SK-MEL-5 (cell line): ENCODE measurements around the gene CCDC92B. TPM values are rescaled to one million over a fixed set of nuclear protein-coding genes. Genes with fewer than 3 reads are reported as not detected.
A peak's percentile ranks its signal among the peaks of the same experiment; 100 is the strongest.

Experiments used
- DNase-seq: peaks from one replicate; pipeline ENCODE4 v3.0.0-alpha.2; 2016; ENCODE audit warnings: low read depth, low spot score
- in situ Hi-C: cut with HindIII; loops from 2 replicates; pipeline ENCODE4 v1.10.0; 2016; ENCODE audit warnings: low sequenced_read_pairs, high pct_unique_total_duplicates, low pct_unique_long_range_greater_than_20kb
- total RNA-seq: library from RNA; depleted of rRNA; stranded (reverse); fragments of >200 nt; shearing (Covaris generic); gene quantifications from 2 replicates; pipeline ENCODE4 v1.2.3, GENCODE V29; 2014

The CCDC92B gene
- total RNA-seq, 1 experiment from 2014 or later = 0.58 TPM

DNA sequence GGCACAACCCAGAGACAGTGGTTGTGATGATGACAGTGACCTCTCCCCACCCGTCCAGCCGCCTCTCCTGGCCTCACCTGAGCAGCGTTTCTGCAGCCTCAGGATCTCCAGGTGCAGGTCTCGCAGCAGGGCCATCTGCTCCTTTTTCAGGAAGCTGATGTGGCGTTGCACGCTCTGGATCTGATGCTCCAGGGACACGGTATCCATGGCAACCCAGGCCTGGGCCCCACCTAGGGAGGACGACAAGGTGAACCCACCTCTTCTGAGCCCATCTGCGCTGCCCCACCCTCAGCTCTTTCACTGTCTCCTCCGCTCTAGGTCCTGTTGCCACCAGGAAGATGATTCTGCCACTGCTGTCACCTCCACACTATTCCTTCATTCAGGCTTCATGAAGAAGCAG lies 14.5 kb downstream of the CCDC92B start:
- in situ Hi-C loops = no loop called here
- no peak for DNase-seq

DNA sequence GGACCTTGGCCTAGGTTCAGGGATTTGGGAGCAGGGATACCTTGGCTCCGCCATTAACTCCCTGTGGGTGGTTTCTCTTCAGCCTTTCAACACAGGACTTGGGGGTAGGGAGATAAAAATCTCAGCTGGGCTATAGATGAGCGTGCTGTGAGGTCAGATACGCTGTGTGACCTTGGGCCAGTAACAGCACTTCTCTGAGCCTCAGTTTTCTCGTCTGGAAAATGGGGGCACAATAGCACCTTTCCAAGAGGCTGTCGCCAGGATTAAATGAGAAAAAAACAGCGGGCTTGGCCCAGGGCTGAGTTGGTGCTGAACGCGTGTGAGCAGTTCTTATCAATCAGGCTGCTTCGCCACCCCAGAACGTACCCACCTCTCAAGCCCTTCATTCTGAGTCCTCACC lies 17.6 kb downstream of the CCDC92B start:
- DNase-seq = no peak
- in situ Hi-C loops = no loop called here

DNA sequence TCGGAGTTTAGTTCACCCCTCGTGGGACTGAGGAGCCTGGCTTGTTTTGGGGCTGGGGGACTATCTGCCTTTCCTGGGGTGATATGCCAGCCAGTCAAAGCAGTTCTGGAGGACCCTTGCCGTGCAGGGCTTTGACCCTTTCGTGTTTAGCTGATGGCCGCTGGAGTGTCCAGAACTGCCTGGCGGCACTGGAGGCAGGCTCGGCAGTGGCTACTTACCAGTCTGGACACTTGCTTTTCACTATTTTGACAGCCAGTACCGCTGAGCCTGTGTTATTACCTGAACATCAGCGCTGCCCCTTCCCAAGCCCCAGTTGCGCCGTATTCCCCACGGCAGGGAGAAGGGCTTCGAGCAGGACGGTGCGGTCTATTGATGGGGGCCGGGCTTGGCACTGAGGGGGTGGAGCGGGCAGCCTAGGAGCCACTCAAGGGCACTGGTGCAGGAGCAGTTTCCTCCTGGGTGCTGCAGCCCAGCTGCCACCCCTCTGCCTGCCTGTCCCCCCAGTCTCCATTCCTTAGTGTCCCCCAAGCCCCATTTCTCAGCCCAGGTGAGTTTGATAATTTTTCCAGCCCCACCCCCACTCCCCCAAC lies 18.6 kb downstream of the CCDC92B start:
- DNase-seq = no peak
- in situ Hi-C loops = no loop called here

DNA sequence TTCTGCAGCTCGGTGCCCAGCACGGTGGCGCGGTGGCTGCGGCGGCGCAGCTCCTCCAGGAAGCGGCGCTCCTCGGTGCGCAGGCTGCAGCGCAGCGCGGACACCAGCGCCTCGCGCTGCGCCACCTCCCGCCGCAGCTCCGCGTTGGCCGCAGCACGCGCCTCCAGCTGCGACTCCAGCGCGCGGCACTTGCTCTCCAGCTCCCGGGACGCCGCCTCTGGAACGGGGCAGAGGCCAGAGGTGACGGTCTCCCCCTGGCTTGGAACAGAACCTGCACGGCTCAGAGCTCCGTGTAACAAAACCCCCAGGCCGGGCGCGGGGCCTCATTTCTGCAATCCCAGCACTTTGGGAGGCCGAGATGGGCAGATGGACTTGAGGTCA lies 24.7 kb downstream of the CCDC92B start:
- no peak for DNase-seq
- in situ Hi-C loops = no loop called here

DNA sequence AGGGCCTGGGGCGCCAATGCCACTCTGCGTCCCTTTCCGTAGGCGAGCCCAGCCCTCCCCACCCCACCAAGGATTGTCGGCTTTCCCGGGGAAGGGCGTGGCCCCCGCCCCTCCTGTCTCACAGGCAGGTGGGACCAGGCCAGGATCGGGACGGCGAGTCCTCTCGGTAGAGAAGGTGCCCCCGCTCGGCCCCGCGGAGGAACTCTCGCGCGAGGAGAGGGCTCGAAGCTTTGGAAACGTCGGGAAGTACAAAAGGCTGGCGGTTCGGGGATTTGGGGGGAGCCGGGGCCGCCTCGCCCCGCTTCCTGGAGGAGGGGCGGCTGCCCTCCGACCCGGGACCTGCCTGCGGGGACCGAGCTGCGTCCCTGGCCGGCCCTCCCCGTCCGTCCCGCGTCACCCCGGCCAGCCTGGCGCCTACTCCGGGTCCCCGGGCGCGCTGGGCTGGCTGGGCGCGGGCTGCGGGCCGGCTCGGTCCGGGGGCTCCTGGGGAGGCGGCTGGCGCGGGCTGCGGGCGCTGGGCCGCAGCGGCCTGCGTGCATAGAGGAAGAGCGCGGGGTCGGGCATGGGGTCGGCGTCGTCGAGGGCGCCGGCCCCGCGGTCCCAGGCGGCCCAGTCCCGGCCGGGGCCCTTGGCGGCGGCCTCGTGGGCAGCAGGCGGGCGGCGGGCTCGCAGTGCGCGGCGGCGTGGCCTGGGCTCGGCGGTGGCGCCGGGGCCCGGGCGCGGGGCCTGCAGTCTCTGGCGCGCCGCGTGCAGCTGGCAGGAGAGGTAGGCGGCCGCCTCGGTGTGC lies 25.3 kb downstream of the CCDC92B start:
- in situ Hi-C loops = no loop called here
- no peak for DNase-seq

DNA sequence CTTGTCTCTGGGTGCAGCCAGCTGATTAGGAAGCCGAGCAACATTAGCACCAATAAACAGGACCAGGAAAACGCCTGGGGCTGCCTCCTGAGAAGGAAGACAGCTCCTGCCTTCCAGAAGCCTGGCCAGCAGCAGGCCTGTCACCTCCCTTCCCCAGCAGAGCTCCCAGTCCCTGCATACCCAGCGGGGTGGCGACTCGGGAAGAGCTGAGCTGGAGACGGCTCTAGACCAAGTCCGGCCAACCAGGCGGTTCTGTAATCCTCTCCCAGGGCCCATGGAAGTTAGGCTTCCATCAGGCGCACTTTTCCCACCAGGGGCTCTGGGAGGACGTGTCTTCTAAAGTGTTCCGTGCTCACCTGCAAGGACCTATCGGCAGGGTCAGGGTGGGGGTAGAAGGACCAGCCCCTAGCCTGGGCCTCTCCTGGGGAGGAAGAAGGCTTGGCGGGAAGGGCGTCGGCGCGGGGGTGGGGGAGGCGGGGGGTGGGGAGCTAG lies 25.9 kb downstream of the CCDC92B start:
- in situ Hi-C loops = no loop called here
- no peak for DNase-seq

DNA sequence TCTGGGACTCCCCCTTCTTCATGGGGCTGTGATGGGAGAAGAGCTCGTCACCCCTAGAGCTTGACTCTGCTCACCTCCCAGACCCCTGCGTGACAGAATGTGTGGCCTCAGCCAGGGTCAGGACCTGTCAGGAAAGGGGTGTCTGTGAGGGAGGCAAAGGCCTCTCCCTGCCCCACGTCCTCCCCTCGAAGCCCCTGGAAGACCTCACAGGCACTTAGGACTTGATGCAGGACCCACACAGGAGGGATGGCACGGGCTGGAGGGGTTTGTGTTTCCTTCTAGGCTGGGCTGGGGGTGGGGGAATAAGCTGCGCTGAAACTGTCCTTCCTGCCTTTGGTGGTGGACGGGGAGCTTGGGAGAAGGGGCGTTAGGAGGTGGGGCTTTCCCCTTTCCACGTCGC lies 26.8 kb downstream of the CCDC92B start:
- no peak for DNase-seq
- in situ Hi-C loops = no loop called here

DNA sequence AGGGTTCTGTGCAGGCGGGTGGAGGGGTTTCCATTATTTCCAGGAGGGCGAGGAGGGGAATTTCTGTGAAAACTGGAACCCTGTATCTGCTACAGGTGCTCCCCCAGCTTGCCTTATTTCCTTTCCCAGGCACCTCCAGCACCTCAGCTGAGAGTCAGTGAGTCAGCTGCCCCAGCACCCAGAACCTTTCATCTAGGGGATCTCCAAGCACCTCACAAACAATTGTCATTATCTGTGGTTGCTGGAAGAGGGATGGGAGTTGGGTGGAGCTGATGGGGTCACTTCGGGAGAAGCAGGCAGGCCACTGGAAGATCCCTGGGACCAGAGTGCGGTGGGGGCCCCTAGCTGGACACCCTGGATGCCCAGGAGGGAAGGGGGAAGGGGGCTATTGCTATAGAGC lies 27.8 kb downstream of the CCDC92B start:
- in situ Hi-C loops = no loop called here
- no peak for DNase-seq

DNA sequence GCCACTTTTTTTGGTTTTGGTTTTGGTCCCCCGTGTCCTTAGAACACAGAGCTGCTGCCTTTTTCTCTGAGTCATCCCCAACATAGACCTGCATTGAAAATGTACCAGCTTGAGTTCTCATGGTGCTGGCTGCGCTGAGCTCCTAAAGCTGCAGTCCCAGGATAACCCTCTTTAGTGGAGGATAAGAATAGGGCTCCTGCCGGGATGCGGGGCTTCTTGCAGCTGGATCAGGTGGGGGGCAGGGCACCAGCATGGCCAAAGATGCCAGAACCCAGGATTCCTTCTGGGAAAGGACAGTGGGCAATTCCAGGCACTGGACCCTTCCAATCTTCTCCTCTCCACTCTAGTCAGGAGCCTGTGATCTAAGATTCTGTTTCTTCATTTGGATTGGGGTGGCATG lies 29.6 kb downstream of the CCDC92B start:
- in situ Hi-C loops = no loop called here
- no peak for DNase-seq

DNA sequence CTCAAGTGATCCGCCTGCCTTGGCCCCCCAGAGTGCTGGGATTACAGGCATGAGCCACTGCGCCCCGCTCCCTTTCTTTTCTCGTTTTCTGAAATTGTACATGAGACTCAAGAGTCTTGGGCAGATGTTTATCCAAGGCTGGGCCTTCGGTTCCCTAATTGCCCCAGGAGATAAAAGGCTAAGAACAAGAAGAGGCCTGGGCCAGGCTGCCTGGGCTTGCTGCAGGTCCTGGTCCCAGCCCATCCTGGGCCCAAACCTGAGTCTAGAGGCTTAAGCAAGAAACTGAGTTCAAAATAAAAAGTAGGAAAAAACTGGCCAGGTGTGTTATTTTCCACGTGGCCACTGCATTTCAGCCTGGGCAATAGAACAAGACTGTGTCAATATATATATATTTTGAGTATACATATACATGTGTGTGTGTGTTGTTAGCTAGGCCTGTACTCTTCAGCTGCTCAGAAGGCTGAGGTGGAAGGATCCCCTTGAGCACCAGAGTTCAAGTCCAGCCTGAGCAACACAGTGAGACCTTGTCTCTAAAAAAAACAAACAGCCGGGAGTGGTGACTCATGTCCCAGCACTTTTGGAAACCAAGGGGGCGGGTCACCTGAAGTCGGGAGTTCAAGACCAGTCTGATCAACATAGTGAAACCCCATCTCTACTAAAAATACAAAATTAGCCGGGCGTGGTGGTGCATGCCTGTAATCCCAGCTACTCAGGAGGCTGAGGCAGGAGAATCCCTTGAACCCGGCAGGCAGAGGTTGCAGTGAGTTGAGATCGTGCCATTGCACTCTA lies 31.1 kb downstream of the CCDC92B start:
- in situ Hi-C loops = no loop called here
- no peak for DNase-seq

DNA sequence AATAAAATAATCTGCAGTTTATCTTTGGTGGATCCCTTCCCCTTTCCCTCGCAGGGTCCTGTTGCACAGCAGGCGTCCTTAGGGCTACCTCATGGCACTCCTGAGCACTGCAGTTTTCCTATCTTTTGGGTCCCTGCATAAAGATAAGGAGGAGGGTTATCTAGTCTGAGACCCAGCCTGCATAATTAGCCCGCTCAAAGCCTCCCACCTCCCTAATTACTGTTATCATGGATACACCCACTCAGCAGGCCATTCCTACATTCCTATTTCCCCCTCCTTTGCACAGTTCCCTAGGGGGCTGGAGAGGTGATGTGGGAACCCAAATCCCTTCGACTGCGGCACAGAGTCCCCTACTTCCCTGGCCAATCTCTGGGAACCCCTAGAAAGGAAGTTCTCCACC lies 32.8 kb downstream of the CCDC92B start:
- in situ Hi-C loops = no loop called here
- no peak for DNase-seq

DNA sequence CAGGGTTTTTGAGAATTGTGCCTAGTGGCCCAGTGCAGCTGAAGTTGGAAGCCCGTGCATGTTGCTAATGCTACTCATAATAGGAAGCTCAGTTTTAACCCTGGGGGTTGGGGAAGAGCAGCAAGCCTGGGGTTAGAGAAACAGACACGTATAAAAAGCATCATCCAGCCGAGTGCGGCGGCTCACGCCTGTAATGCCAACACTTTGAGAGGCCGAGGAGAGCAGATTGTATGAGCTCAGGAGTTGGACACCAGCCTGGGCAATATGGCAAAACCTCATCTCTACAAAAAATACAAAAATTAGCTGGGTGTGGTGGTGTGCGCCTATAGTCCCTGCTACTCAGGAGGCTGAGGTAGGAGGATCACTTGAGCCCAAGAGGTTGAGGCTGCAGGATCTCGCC lies 35.6 kb downstream of the CCDC92B start:
- in situ Hi-C loops = no loop called here
- no peak for DNase-seq

DNA sequence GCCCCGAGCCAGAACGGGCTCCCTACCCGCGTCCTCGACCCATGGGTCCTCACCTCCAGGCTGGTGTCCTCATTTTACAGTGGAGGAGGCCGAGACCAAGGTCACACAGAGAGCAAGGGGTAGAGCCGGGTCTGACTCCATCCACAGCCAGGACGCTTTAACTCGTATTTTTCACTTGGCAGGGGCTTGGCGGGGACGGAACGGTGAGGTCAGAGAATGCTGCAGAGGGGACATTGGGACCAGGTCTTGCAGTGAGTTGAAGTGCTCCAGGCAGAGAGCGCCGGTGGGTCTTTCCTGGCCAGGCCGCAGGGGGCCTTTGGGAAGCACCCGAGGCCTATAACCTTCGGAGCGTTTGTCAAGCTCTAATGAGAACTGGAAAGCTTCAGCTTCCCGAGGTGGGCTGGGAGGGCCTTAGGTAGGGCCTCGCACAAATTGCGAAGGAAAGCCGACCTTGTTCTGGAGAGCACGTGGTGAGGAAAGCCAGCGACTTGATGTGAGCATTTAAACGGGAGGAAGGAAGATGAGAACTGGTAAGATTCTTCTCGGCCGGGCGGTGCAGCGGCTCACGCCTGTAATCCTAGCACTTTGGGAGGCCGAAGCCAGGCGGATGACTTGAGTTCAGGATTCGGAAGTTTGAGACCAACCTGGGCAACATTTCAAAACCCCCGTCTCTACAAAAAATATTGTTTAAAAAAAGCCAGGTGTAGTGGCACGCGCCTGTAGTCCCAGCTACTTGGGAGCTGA lies 37.0 kb downstream of the CCDC92B start:
- peak; percentile 25 for DNase-seq
- in situ Hi-C loops = no loop called here

DNA sequence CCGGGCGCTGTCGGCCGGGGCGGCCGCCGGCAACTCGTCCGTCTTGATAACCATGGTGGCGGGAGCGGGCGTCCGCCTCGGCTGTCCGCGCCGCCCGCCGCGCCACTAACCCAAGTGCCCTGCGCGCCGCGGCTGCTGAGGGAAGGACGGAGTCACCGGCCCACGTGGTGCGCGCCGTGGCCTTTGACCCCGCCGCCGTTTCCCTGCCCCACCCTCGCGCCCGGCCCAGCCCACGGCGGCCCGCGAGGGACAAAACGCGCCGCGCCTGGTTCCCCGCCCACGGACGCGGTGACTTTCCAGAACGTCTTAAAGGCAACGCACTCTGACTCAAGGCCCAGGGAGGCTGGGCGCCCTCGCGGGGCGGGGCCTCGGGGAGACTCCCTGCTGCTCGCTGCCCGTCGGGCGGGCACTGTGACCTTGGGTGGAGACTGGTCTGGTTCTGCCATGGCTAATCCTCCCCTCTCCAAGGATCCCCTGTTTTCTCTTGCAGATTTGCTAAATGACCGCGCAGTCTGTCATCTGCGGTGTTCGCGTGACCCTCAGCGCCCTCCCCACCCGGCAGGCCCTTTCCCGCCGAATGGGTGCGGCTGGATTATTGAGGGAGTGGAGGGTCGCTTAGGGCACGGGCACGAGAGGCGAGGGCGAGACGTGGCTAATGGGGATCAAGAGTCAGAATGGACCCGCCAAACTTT lies 37.7 kb downstream of the CCDC92B start, which contains the start of gene CLUH:
Gene CLUH (minus strand): TSS at position 157 of the 692 bp plus-strand sequence. CDS start 103 bp downstream, at position 54.
- DNase-seq = peak; percentile 96
- in situ Hi-C loops = no loop called here

DNA sequence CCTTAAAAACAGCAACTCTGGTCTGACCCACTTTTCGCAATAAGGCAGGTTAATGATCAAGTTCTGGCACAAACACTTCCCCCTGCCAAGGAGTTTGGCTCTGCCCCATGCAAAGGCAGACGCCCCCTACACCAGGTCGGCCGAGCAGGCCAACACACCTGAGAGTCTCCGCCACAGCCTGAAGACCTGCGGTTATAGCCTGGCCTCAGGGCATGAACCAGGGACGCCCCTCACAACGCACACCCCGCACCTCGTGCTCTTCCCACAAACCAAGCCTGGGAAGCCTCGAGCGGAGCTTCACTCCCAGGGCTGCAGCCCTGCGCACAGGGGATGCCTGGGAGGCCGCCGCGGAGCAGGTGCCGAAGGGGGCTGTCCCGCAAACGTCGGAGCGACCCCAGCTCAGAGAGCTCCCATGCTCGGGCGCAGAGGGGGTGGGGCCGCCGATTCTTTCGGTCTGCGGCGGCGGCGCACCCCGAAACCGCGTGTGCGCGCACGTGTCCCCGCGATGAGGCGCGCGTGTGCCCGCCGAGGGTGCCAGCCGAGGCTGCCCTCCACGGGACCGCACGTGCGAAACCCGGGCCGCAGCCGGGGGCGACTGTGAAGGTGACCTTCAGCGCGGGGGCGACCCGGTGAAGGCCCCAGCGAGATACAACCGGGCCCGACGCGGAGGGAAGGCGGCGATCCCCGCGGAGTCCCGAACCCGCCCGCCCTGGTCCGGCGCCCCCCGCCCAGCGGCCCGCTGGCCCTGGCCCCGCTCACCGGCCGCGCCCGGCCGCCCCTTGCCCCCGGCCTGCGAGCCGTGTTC lies 38.4 kb downstream of the CCDC92B start:
- DNase-seq = peak; percentile 19
- in situ Hi-C loops = no loop called here

DNA sequence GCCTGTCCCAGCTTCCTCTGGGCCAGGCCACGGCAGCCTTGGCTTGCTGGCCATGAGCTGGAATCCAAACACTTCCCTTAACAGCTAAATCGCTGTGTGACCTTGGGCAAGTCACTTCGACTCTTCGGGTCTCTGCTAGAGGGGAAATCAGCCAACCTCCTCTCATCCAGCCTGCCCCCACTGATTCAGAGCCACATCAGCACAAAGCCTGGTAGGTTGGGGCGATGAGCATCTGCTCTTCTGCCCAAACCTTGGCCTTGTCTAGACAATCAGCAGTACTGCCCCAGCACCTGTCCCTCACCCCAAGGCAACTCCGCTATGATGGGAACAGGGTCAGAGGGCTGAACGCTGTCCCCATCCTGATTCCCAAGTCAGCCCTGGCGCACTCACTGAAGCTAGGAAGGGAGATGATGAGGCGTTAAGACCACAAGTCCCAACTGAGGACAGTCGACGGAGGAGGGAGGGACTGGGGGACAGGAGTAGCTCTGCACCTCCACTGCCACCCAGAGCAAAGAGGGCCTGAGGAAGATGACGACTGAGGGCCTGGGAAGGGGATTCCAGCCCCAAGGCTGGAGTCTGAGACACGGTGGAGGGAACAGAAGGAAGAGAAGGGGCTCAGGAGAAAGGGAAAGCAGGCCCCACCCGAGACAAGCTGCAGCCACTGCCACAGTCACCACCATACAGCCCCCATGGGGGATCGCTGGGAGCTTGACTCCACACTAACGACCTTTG lies 39.2 kb downstream of the CCDC92B start:
- DNase-seq = no peak
- in situ Hi-C loops = no loop called here
